Activated CD4-positive, alpha-beta T cell treated with anti-CD3 and anti-CD28 coated beads, Interleukin-2, amount 10 ng/mL, durations not matched to agents 7 days and 5 days (primary cell): ENCODE data around the gene CELA2A. TPM values are rescaled to one million over a fixed set of nuclear protein-coding genes. Genes with fewer than 3 reads are reported as not detected.
"Not testable (repeated sequence)": the region's sequence is repeated elsewhere in the genome, so short reads cannot be mapped to it uniquely, and the experiment has no call there.

Source experiments
- CTCF ChIA-PET: fragments of 350-600 bp; sonication (Branson Sonifier 250); formaldehyde crosslinking; loops from one replicate; lab custom pipeline; 2021; ENCODE audit warnings: antibody characterized with exemption; lab: Charles Lee
- POLR2A ChIA-PET: fragments of 350-600 bp; sonication (Branson Sonifier 250); formaldehyde crosslinking; loops from one replicate; lab custom pipeline; 2021; ENCODE audit warnings: antibody characterized with exemption; lab: Charles Lee
- DNase-seq: peaks from one replicate; pipeline ENCODE4 v3.0.0-alpha.2; 2020
- H3K27ac Mint-ChIP-seq: one replicate; pipeline ENCODE4 v1.8.0; 2021; ENCODE audit warnings: mild to moderate bottlenecking, moderate library complexity, mixed read lengths
- H3K27me3 Mint-ChIP-seq: one replicate; pipeline ENCODE4 v1.8.0; 2021; ENCODE audit warnings: mixed read lengths
- H3K36me3 Mint-ChIP-seq: one replicate; pipeline ENCODE4 v1.8.0; 2021; ENCODE audit warnings: low read depth, mixed read lengths
- H3K4me1 Mint-ChIP-seq: one replicate; pipeline ENCODE4 v1.8.0; 2021; ENCODE audit warnings: mixed read lengths
- H3K4me3 Mint-ChIP-seq: one replicate; pipeline ENCODE4 v1.8.0; 2021; ENCODE audit warnings: mild to moderate bottlenecking, moderate library complexity, mixed read lengths
- H3K9me3 Mint-ChIP-seq: one replicate; pipeline ENCODE4 v1.8.0; 2021; ENCODE audit warnings: mixed read lengths
- total RNA-seq, 2 experiments: library from RNA; stranded (reverse); gene quantifications; one replicate each; pipeline ENCODE4 v1.2.3, GENCODE V29; 2021

The CELA2A gene
- total RNA-seq, 2 experiments from 2014 or later: not detected

- Mint-ChIP-seq H3K4me3 (no peak overlapping the region), H3K27me3 (no peaks in the 10 kb centered on the region), H3K36me3 (peaks cover 6% of the 10 kb centered on the region), H3K4me1 (peaks cover 8% of the 10 kb centered on the region), H3K9me3 (no peaks in the 10 kb centered on the region), H3K27ac (no peak overlapping the region)
- ChIA-PET POLR2A (no interaction called here), CTCF (interaction anchor here (1.4 kb wide), 1 partner anchor 8 kb away, joined by 3 read pairs; no protein-coding TSS in a partner anchor)
- no peak for DNase-seq
Measured at GRCh38 chr1:15507278-15507677, 50.7 kb downstream of the CELA2A start.

- CTCF ChIA-PET: no interaction called here
- peaks cover 13% of the 10 kb centered on the region for H3K4me1 Mint-ChIP-seq
- H3K36me3 Mint-ChIP-seq: peaks cover 15% of the 10 kb centered on the region
- H3K9me3 Mint-ChIP-seq: no peaks in the 10 kb centered on the region
- no peak overlapping the region for H3K27ac Mint-ChIP-seq
- H3K27me3 Mint-ChIP-seq: no peaks in the 10 kb centered on the region
- POLR2A ChIA-PET: no interaction called here
- no peak for DNase-seq
- H3K4me3 Mint-ChIP-seq: no peak overlapping the region
Measured at GRCh38 chr1:15508700-15509487, 52.4 kb downstream of the CELA2A start.

GRCh38 chr1:15509586-15509985 lies 53.1 kb downstream of the CELA2A start:
- H3K27ac Mint-ChIP-seq: no peak overlapping the region
- H3K4me1 Mint-ChIP-seq: peaks cover 20% of the 10 kb centered on the region
- ChIA-PET CTCF (no interaction called here), POLR2A (no interaction called here)
- DNase-seq: no peak
- no peaks in the 10 kb centered on the region for H3K9me3 Mint-ChIP-seq
- H3K36me3 Mint-ChIP-seq: peaks cover 22% of the 10 kb centered on the region
- no peaks in the 10 kb centered on the region for H3K27me3 Mint-ChIP-seq
- no peak overlapping the region for H3K4me3 Mint-ChIP-seq

- Mint-ChIP-seq H3K27ac (peak overlapping the region; percentile 66), H3K27me3 (no peaks in the 10 kb centered on the region), H3K4me3 (no peak overlapping the region), H3K4me1 (peaks cover 31% of the 10 kb centered on the region), H3K9me3 (no peaks in the 10 kb centered on the region), H3K36me3 (peaks cover 29% of the 10 kb centered on the region)
- ChIA-PET POLR2A (interaction anchor here (0.6 kb wide), 1 partner anchor 272 kb away, joined by 3 read pairs; no protein-coding TSS in a partner anchor), CTCF (no interaction called here)
- DNase-seq: no peak
Measured at GRCh38 chr1:15510611-15511405, 54.3 kb downstream of the CELA2A start.

GRCh38 chr1:15513192-15513591 lies 56.7 kb downstream of the CELA2A start:
- POLR2A ChIA-PET: no interaction called here
- Mint-ChIP-seq H3K4me1 (peaks cover 47% of the 10 kb centered on the region), H3K27ac (peak overlapping the region; percentile 22), H3K4me3 (no peak overlapping the region), H3K27me3 (no peaks in the 10 kb centered on the region), H3K36me3 (peaks cover 48% of the 10 kb centered on the region), H3K9me3 (no peaks in the 10 kb centered on the region)
- DNase-seq: no peak
- CTCF ChIA-PET: interaction anchor here (0.6 to 1.6 kb wide), 4 partner anchors 9 to 193 kb away, joined by 3 read pairs; no protein-coding TSS in a partner anchor

GRCh38 chr1:15513919-15514318 lies 57.4 kb downstream of the CELA2A start:
- Mint-ChIP-seq H3K4me1 (peaks cover 51% of the 10 kb centered on the region), H3K9me3 (no peaks in the 10 kb centered on the region), H3K36me3 (peaks cover 52% of the 10 kb centered on the region), H3K27me3 (no peaks in the 10 kb centered on the region), H3K27ac (peak overlapping the region; percentile 62), H3K4me3 (no peak overlapping the region)
- CTCF ChIA-PET: interaction anchor here (0.6 to 1.6 kb wide), 5 partner anchors 10 to 193 kb away, joined by 3 read pairs; partner anchors contain the start of gene DNAJC16
- POLR2A ChIA-PET: no interaction called here
- DNase-seq: no peak

- not testable (repeated sequence) for H3K4me3 Mint-ChIP-seq, H3K27me3 Mint-ChIP-seq, DNase-seq, H3K9me3 Mint-ChIP-seq
- ChIA-PET CTCF (interaction anchor here (1.0 to 1.6 kb wide), 3 partner anchors 8 to 102 kb away, joined by 3 read pairs; partner anchors contain the start of gene DNAJC16), POLR2A (interaction anchor here (1.2 kb wide), 1 partner anchor 9 kb away, joined by 16 read pairs; the partner anchor contains the start of gene CASP9)
- H3K36me3 Mint-ChIP-seq: peaks cover 54% of the 10 kb centered on the region
- H3K4me1 Mint-ChIP-seq: peaks cover 53% of the 10 kb centered on the region
- peak overlapping the region; percentile 62 for H3K27ac Mint-ChIP-seq
Measured at GRCh38 chr1:15514557-15514956, 58.0 kb downstream of the CELA2A start.

DNA sequence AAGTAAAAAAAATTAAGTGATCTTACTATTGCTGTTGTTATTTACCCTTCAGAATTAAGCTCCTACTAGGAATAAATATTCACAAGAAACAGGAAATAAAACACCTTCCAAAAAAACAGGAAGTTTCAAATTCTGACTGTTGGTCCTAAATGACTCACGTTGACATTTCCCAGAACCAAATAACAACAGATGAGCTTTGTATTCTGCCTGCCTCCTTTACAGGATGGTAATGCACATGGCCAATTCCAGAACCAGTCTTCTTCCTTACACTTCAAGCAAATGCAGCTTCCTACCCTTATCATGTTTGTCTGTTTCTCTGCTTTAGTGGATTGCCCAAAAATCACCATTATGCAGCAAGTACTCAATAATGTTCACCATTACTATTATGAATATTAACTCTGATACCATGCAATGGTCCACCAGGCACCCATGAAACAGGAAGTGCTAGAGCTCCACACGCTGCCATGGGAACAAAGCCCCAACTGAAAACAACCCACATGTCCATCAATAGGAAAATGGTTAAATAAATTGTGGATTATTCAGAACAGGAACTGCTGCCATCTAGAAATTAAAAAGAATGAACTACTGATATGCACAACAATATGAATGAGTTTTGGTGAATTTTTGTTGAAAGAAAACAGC lies 58.6 kb downstream of the CELA2A start:
- peaks cover 54% of the 10 kb centered on the region for H3K36me3 Mint-ChIP-seq
- H3K4me1 Mint-ChIP-seq: peaks cover 56% of the 10 kb centered on the region
- H3K4me3 Mint-ChIP-seq: peak overlapping the region; percentile 1
- no peaks in the 10 kb centered on the region for H3K27me3 Mint-ChIP-seq
- CTCF ChIA-PET: interaction anchor here (1.0 to 1.6 kb wide), 2 partner anchors 8 to 102 kb away, joined by 3 read pairs; no protein-coding TSS in a partner anchor
- peak overlapping the region; percentile 86 for H3K27ac Mint-ChIP-seq
- POLR2A ChIA-PET: interaction anchor here (0.5 to 1.2 kb wide), 2 partner anchors 9 to 109 kb away, joined by 7 to 16 read pairs; partner anchors contain the start of gene CASP9
- H3K9me3 Mint-ChIP-seq: no peaks in the 10 kb centered on the region
- DNase-seq: no peak

DNA sequence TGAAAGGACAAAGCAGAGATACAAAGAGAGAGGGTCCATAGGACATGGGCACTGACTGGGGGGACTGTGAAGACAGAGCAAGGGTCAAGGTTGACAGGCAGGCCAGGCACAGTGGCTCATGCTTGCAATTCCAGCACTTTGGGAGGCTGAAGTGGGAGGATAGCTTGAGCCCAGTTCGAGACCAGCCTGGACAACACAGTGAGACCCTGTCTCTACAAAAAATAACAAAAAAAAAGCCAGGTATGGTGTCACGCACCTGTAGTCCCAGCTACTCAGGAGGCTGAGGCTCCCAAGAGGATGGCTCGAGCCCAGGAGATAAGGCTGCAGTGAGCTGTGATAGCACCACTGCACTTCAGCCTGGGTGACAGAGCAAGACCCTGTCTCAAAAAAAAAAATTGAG lies 63.1 kb downstream of the CELA2A start:
- H3K27ac Mint-ChIP-seq: no peak overlapping the region
- H3K27me3 Mint-ChIP-seq: no peaks in the 10 kb centered on the region
- DNase-seq: no peak
- no peaks in the 10 kb centered on the region for H3K9me3 Mint-ChIP-seq
- POLR2A ChIA-PET: no interaction called here
- peaks cover 32% of the 10 kb centered on the region for H3K36me3 Mint-ChIP-seq
- H3K4me1 Mint-ChIP-seq: peaks cover 60% of the 10 kb centered on the region
- CTCF ChIA-PET: interaction anchor here (1.2 kb wide), 1 partner anchor 15 kb away, joined by 3 read pairs; no protein-coding TSS in a partner anchor
- no peak overlapping the region for H3K4me3 Mint-ChIP-seq

- DNase-seq, H3K27me3 Mint-ChIP-seq, CTCF ChIA-PET, H3K9me3 Mint-ChIP-seq, H3K4me3 Mint-ChIP-seq: not testable (repeated sequence)
- peaks cover 24% of the 10 kb centered on the region for H3K36me3 Mint-ChIP-seq
- H3K4me1 Mint-ChIP-seq: peaks cover 62% of the 10 kb centered on the region
- peak overlapping the region; percentile 71 for H3K27ac Mint-ChIP-seq
- POLR2A ChIA-PET: interaction anchor here (0.6 to 0.7 kb wide), 2 partner anchors 104 to 273 kb away, joined by 3 to 6 read pairs; no protein-coding TSS in a partner anchor
Measured at GRCh38 chr1:15521206-15521906, 64.8 kb downstream of the CELA2A start.
